Immature natural killer cell (primary cell): ENCODE measurements around the gene N4BP2L2. TPM values are rescaled to one million over a fixed set of nuclear protein-coding genes. Genes with fewer than 3 reads are reported as not detected.
"Not testable (repeated sequence)": the region's sequence is repeated elsewhere in the genome, so short reads cannot be mapped to it uniquely, and the experiment has no call there.

Source experiments
- DNase-seq, 3 donors: peaks; one replicate each; pipeline ENCODE4 v3.0.0; 2022; ENCODE audit warnings: mixed read lengths in 1 of 3
- H3K27ac Mint-ChIP-seq, 6 donors: one replicate each; pipeline ENCODE4 v1.8.0; 2020; ENCODE audit warnings: mixed read lengths in 6 of 6, mild to moderate bottlenecking in 5 of 6, inconsistent platforms in 4 of 6, moderate library complexity in 3 of 6
- H3K27me3 Mint-ChIP-seq, 3 donors: one replicate each; pipeline ENCODE4 v1.8.0; 2020 to 2021; ENCODE audit warnings: low read depth in 3 of 3, mild to moderate bottlenecking in 3 of 3, mixed read lengths in 3 of 3, moderate library complexity in 3 of 3, inconsistent platforms in 1 of 3
- H3K36me3 Mint-ChIP-seq, 3 donors: one replicate each; pipeline ENCODE4 v1.8.0; 2020; ENCODE audit warnings: mixed read lengths in 3 of 3, inconsistent platforms in 2 of 3, mild to moderate bottlenecking in 2 of 3
- H3K4me1 Mint-ChIP-seq, 2 donors: one replicate each; pipeline ENCODE4 v1.8.0; 2020; ENCODE audit warnings: inconsistent platforms in 2 of 2, mild to moderate bottlenecking in 2 of 2, mixed read lengths in 2 of 2, moderate library complexity in 1 of 2
- H3K4me3 Mint-ChIP-seq, 5 donors: one replicate each; pipeline ENCODE4 v1.8.0; 2020; ENCODE audit warnings: mild to moderate bottlenecking in 5 of 5, mixed read lengths in 5 of 5, inconsistent platforms in 3 of 5, moderate library complexity in 3 of 5
- H3K9me3 Mint-ChIP-seq, 6 donors: one replicate each; pipeline ENCODE4 v1.8.0; 2020; ENCODE audit warnings: mild to moderate bottlenecking in 6 of 6, mixed read lengths in 6 of 6, inconsistent platforms in 4 of 6, moderate library complexity in 3 of 6
- polyA plus RNA-seq, 3 donors: library from polyadenylated mRNA; unstranded; fragments of 300-500 nt; fragmentation: Illumina TruSeq; gene quantifications; one replicate each; pipeline ENCODE4 v1.2.3, GENCODE V29; 2021

Gene N4BP2L2
- 100 to 1,000 TPM in 2 of 3 donors, 10 to 100 TPM in 1; 82.9 to 112 (median 105) TPM for polyA plus RNA-seq

DNA sequence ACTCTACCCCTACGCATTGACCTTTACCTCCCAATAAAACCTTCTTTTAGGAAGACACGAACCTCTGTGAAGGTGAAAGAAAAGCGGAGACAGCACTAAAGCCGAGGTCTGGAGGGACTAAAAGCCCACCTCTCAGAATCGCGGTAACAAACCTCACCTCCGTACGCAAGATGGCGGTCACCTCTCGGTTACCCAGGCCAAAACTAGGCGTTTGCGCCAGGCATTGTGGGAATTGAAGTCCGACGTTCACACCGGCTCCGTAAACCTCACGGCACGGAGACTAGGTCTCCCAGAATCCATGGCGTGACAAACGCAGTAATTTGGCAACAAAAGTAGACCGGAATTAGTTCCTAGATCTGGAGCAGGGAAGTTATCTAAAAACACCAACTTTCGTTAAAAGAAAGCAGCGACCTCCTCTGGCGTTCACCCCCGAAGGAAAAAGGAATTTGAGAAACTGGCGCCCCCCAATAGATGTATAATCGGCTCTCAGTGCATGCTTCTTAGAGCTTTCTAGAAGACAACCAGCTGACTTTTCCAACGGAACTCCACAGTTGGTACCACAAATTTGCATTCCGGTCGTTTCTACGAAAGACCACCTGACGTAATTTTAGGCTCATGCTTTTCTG lies at the start of gene N4BP2L2:
N4BP2L2 (minus strand) TSS at position 175 of the 626 bp plus-strand sequence. CDS start 1,768 bp downstream, outside the sequence.
- peak; percentile 89 for DNase-seq
- Mint-ChIP-seq H3K27me3 (peaks cover 7 to 15% (median 10%) of the 10 kb centered on the region in 3 donors), H3K4me1 (peaks cover 51 to 59% of the 10 kb centered on the region in 2 donors), H3K9me3 (peaks cover 0 to 1% (median 0%) of the 10 kb centered on the region in 6 donors), H3K27ac (peak within 1 kb of the TSS; percentile 99 to 100 (median 99)), H3K4me3 (peak within 1 kb of the TSS; percentile 99 to 100 (median 99)), H3K36me3 (peaks cover 8 to 21% (median 9%) of the 10 kb centered on the region in 3 donors)

DNA sequence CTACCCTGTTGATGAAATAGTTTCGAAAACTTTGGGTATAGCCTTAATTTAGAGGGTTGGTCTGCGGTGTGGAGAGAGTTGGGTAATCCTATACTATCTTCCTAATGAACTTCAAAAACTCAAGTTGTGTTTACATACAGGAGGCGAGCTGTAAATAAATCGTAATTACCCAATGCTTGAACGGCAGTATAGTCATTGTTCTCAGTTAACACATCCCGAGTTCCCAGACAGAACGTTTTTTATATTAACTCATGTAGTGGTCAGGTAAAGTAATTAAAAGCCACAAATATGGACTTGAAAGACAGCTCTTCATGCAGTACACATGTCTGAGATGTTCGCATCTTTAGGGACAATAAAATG lies 49.2 kb upstream of the N4BP2L2 start:
- H3K4me1 Mint-ChIP-seq, result peaks cover 44 to 62% of the 10 kb centered on the region in 2 donors
- H3K36me3 Mint-ChIP-seq, result no peaks in the 10 kb centered on the region
- peak overlapping the region; percentile 88 to 97 (median 94) for H3K27ac Mint-ChIP-seq
- H3K9me3 Mint-ChIP-seq, result peaks cover 0 to 2% (median 0%) of the 10 kb centered on the region in 6 donors
- peaks cover 7 to 20% (median 17%) of the 10 kb centered on the region in 3 donors for H3K27me3 Mint-ChIP-seq
- DNase-seq, result no peak
- peak overlapping the region; percentile 90 to 98 (median 96) for H3K4me3 Mint-ChIP-seq

DNA sequence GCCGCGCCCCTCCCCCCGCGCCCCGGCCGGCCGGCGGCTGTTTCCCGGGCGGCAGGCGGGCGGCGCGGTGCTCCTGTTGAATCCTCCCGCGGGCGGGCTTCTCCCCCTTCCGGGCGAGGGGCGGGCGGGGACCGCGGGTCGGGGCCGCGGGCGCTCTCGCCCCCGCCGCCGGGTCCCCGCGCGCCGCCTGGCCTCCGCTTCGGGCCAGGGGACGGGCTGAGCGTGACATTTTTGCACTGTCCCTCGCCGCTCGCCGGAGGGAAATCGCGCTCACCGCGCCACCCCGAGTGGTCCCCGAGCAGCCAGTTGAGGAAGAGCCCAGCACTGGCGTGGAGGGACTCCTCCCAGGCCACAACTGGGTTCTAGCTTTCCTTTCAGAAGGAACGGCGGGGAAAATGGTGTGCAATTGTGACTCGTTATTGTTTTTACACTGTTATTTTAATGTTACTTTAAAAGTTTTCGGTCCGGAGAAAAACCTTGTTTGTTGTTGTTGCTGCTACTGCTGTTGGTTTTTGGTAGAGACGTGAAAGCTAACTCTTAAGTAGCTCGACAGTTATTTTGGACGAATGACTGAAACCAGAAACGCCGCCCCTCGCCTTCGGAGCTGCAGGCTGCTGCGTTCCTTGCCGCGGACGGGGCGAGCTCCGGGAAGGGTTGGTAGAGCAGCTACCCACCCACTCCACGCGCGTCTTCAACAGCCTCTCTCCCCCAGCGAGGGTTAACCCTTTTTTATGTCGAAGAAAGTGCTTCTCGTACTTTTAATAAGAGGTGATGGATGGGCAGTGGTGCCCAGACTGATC lies 48.6 kb upstream of the N4BP2L2 start:
- Mint-ChIP-seq H3K27ac (peak overlapping the region; percentile 88 to 97 (median 94)), H3K36me3 (no peaks in the 10 kb centered on the region), H3K9me3 (peaks cover 0 to 2% (median 0%) of the 10 kb centered on the region in 6 donors), H3K4me3 (peak overlapping the region; percentile 90 to 98 (median 96)), H3K27me3 (peaks cover 8 to 20% (median 17%) of the 10 kb centered on the region in 3 donors), H3K4me1 (peaks cover 39 to 56% of the 10 kb centered on the region in 2 donors)
- peak; percentile 62 to 68 (median 66) for DNase-seq

DNA sequence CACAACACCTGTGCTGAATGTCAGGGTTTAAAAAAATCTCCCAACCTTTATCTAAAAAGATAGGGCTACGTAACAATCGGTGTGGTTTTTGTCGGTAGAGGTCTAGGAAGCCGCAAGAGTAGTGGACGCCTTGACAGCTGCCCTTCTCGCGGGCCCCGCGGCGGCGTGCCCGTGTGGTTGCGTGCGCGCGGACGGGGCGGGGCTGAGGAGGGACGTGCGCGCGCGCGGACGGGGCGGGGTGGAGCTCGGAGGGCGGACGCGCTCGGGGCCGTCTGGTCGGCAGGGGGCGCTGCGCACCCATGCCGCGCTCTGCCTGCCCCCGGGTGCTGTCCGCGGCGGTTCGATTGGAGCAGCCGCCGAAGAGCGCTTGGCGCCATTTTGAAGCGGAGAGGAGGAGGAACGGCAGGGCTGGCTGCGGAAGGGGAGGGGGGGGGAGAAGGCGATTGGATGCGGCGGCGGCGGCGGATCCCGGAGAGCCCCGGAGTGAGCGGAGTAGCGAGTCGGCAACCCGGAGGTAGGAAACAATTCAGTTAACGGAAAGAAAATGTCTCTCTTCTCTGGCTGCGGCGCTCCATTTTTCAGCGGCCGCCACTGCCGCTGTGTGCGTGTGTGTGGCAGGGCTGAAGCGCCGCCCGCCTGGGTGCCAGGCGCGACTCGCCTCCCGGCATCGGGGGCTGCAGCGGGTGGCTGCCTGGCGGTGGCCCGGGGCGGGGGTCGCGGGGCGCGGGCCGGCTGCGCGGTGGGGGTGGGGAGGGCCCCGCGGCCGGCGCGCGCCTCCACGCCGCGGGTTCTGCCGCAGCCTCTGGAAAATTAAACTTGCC lies 47.7 kb upstream of the N4BP2L2 start, which contains the start of gene PDS5B:
PDS5B (plus strand) TSS at position 373 of the 821 bp plus-strand sequence. CDS start 62,321 bp downstream, outside the sequence.
- peak; percentile 96 to 97 (median 97) for DNase-seq
- no peaks in the 10 kb centered on the region for H3K36me3 Mint-ChIP-seq
- peak within 1 kb of the TSS; percentile 89 to 97 (median 94) for H3K27ac Mint-ChIP-seq
- peaks cover 0 to 2% (median 0%) of the 10 kb centered on the region in 6 donors for H3K9me3 Mint-ChIP-seq
- H3K4me1 Mint-ChIP-seq, result peaks cover 38 to 47% of the 10 kb centered on the region in 2 donors
- peaks cover 8 to 20% (median 17%) of the 10 kb centered on the region in 3 donors for H3K27me3 Mint-ChIP-seq
- H3K4me3 Mint-ChIP-seq, result peak within 1 kb of the TSS; percentile 90 to 98 (median 96)

DNA sequence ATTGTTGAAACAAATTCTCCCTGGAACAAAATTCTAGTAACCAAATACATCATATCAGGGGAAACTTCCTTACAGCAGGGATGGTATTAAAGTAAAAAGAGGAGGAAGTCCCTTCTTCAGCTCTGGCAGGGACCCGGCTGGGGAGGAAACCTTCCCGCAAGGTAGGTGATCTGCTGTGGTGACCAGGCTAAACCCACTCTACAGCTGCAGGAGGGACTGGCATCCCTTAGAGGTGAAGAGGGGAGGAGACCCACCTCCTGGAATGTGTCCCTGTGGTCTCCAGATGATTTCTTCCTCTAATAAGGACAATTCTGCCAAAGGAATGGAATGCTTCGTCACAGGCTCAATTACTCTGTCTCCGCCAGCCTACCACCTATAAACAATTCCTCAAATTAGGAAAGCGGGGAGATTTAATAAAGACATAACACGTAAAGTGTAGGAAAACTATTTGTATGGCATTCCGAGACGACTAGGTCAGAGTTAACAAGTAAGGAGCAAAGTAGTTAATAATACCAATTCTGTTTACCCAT lies 47.0 kb upstream of the N4BP2L2 start:
- no peak for DNase-seq
- H3K27me3 Mint-ChIP-seq, result peaks cover 8 to 20% (median 17%) of the 10 kb centered on the region in 3 donors
- no peaks in the 10 kb centered on the region for H3K36me3 Mint-ChIP-seq
- peaks cover 0 to 2% (median 0%) of the 10 kb centered on the region in 6 donors for H3K9me3 Mint-ChIP-seq
- H3K4me1 Mint-ChIP-seq, result peaks cover 37 to 45% of the 10 kb centered on the region in 2 donors
- peak overlapping the region; percentile 88 to 95 (median 91) for H3K4me3 Mint-ChIP-seq
- H3K27ac Mint-ChIP-seq, result peak overlapping the region; percentile 82 to 95 (median 90)

DNA sequence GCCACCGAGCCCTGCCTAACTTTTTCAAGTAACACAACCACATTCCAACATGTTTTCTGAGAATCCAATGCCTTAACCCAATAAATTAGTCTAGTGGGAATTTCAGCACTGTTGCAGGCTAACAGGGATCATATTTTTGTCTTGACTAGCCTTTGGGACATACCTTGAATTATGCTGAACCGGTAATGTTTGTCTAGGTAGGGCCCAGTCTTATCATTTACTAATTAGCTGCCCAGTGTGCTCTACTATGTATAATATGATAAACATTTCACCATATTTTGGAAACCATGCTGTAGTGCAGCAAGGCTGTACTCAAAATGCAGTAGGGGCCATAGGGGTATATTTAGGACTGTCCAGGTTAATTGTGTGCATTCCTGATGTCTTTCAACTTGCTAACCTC lies 44.4 kb upstream of the N4BP2L2 start:
- DNase-seq, result no peak
- peaks cover 8 to 17% (median 17%) of the 10 kb centered on the region in 3 donors for H3K27me3 Mint-ChIP-seq
- H3K27ac Mint-ChIP-seq, result no peak overlapping the region
- no peaks in the 10 kb centered on the region for H3K36me3 Mint-ChIP-seq
- H3K4me3 Mint-ChIP-seq, result no peak overlapping the region
- peaks cover 0 to 2% (median 0%) of the 10 kb centered on the region in 6 donors for H3K9me3 Mint-ChIP-seq
- peaks cover 13 to 19% of the 10 kb centered on the region in 2 donors for H3K4me1 Mint-ChIP-seq

DNA sequence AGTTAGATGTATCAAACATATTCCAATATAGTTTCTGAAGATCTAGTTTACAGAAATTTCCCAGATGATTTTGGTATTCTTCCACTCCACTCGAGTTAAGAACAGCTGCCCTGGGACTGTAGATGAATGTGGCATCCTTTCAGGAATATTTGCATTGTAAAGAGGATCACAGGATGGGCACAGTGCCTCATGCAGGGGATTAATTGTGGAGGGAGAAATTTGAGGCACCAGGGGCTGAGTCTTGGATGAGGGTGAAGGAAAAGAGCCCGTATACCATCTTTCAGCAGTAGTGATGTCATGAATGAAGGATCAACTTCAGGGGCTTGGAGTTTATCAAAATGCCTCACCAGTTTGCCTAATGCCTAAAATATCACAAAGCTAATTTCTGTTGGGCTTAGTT lies 43.7 kb upstream of the N4BP2L2 start:
- H3K36me3 Mint-ChIP-seq, result peaks cover 0 to 3% (median 0%) of the 10 kb centered on the region in 3 donors
- H3K4me1 Mint-ChIP-seq, result peaks cover 6 to 12% of the 10 kb centered on the region in 2 donors
- no peak for DNase-seq
- peaks cover 8 to 13% (median 13%) of the 10 kb centered on the region in 3 donors for H3K27me3 Mint-ChIP-seq
- peaks cover 0 to 3% (median under 1%) of the 10 kb centered on the region in 6 donors for H3K9me3 Mint-ChIP-seq
- H3K4me3 Mint-ChIP-seq, result no peak overlapping the region
- H3K27ac Mint-ChIP-seq, result no peak overlapping the region

DNA sequence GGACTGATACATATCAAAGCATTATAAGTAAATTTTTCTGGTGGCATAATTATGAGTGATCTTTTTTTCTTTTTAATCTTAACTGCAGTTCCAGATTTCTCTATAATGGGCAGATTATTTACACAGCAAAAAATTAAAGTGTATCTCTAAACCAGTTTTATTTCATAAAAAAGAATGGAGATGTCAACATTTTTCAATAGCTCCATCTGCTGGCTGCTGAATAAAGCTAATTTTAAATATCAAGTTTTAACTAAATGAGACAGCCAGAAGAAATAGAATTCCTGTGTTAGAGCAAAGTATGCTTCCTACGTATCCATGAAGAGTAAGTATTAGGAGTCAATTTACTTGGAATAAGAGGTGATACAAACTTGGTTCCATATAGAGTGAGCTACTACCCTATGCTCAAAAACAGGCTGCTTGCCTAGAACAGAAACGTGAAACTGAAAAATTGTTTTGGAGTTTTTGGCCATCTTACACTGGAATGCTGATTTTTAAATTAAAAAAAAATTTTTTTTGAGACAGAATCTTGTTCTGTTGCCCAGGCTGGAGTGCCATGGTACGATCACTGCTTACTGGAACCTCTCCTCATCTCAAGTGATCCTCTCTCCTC lies 42.7 kb upstream of the N4BP2L2 start:
- Mint-ChIP-seq H3K27ac (no peak overlapping the region), H3K4me1 (peaks cover 6 to 12% of the 10 kb centered on the region in 2 donors), H3K36me3 (peaks cover 3 to 11% (median 6%) of the 10 kb centered on the region in 3 donors), H3K27me3 (peaks cover 6 to 9% (median 8%) of the 10 kb centered on the region in 3 donors), H3K9me3 (peaks cover 0 to 10% (median 4%) of the 10 kb centered on the region in 6 donors), H3K4me3 (no peak overlapping the region)
- DNase-seq, result peak in 1 of 3 donors; percentile 16

DNA sequence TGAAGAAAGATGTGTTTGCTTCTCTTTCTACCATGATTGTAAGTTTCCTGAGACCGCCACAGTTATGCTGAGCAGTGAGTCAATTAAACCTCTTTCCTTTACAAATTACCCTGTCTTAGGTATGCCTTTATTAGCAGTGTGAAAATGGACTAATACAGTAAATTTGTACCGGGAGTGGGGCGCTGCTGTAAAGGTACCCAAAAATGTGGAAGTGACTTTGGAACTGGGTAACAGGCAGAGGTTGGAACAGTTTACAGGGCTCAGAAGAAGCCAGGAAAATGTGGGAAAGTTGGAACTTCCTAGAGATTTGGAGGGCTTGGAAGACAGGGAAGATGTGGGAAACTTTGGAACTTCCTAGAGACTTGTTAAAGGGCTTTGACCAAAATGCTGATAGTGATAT lies 38.4 kb upstream of the N4BP2L2 start:
- Mint-ChIP-seq H3K27me3 (peaks cover 0 to 1% (median 0%) of the 10 kb centered on the region in 3 donors), H3K9me3 (peaks cover 0 to 13% (median 4%) of the 10 kb centered on the region in 6 donors), H3K27ac (no peak overlapping the region), H3K36me3 (peaks cover 3 to 11% (median 6%) of the 10 kb centered on the region in 3 donors), H3K4me3 (no peak overlapping the region), H3K4me1 (no peaks in the 10 kb centered on the region)
- no peak for DNase-seq

DNA sequence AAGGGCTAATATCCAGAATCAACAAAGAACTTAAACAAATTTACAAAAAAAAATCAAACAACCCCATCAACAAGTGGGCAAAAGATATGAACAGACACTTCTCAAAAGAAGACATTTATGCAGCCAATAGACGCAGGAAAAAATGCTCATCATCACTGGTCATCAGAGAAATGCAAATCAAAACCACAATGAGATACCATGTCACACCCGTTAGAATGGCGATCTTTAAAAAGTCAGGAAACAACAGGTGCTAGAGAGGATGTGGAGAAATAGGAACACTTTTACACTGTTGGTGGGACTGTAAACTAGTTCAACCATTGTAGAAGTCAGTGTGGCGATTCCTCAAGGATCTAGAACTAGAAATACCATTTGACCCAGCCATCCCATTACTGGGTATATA lies 37.1 kb upstream of the N4BP2L2 start:
- peaks cover 0 to 13% (median 4%) of the 10 kb centered on the region in 6 donors for H3K9me3 Mint-ChIP-seq

DNA sequence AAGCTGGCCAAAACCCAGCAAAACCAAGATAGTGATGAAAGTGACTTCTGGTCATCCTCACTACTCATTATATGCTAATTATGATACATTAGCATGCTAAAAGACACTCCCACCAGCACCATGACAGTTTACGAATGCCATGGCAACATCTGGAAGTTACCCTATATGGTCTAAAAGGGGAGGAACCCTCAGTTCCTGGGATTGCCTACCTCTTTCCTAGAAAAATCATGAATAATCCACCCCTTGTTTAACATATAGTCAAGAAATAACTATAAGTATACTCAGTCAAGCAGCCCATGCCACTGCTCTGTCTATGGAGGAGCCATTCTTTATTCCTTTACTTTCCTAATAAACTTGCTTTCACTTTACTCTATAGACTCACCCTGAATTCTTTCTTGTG lies 22.2 kb upstream of the N4BP2L2 start:
- not testable (repeated sequence) for H3K27me3 Mint-ChIP-seq, DNase-seq, H3K9me3 Mint-ChIP-seq, H3K36me3 Mint-ChIP-seq, H3K4me1 Mint-ChIP-seq, H3K27ac Mint-ChIP-seq, H3K4me3 Mint-ChIP-seq

More for the DNA sequence above, 37.1 kb upstream of the N4BP2L2 start:
- peaks cover 3 to 11% (median 6%) of the 10 kb centered on the region in 3 donors for H3K36me3 Mint-ChIP-seq
- DNase-seq, H3K4me3 Mint-ChIP-seq, H3K27ac Mint-ChIP-seq, H3K4me1 Mint-ChIP-seq, H3K27me3 Mint-ChIP-seq: not testable (repeated sequence)

DNA sequence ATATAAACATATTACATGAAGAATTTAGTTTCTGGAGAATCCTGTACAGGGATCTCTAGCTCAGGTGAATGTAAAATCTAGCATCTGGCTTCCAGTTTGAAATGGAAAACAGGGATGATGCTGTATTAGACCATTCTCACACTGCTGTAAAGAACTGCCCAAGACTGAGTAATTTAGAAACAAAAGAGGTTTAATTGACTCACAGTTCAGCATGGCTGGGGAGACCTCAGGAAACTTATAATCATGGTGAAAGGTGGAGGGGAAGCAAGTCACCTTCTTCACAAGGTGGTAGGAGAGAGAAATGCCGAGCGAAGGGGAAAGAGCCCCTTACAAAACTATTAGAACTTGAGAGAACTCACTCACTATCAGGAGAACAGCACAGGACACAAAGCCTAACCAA lies 17.0 kb upstream of the N4BP2L2 start:
- Mint-ChIP-seq H3K9me3 (peaks cover 0 to 1% (median 0%) of the 10 kb centered on the region in 6 donors), H3K4me1 (no peaks in the 10 kb centered on the region), H3K4me3 (no peak overlapping the region), H3K36me3 (peaks cover 0 to 4% (median 0%) of the 10 kb centered on the region in 3 donors), H3K27ac (no peak overlapping the region), H3K27me3 (peaks cover 0 to 5% (median 2%) of the 10 kb centered on the region in 3 donors)
- no peak for DNase-seq
